ENCODE measurements around the gene KLK7. TPM values are rescaled to one million over a fixed set of nuclear protein-coding genes. Genes with fewer than 3 reads are reported as not detected.

Gene KLK7
- total RNA-seq, 1 experiment from 2014 or later = 0.66 TPM

DNA sequence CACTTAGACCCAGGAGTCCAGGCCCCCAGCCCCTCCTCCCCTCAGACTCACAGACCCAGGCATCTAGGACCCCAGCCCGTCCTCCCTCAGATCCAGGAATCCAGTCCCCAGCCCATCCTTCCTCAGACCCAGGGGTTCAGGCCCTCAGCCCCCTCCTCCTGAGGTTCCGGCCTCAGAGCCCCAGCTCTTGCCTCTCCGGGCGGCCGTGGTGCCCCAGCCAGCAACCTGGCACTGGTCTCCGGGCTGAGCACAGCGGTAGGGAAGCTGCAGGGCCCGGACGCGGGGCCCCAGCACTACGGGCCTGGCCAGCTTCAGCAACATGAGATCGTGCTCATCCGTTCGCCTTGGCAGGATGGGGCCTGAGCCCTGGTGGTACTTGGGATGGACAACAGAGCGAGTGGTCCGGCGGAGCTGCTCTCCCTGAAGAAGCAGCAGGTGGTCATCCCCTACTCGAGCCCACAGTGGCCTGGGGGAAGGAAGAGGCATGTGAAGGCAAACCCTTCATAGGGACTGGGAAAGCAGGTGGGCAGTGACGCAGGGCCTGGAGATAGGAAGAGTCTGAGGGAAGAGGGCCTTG lies 32.1 kb upstream of the KLK7 start:
- Mint-ChIP-seq H3K4me1 (peaks cover 9% of the 10 kb centered on the region), H3K4me3 (peak overlapping the region; percentile 45), H3K9me3 (no peaks in the 10 kb centered on the region), H3K27ac (peak overlapping the region; percentile 28; the same call in 1 of the 2 replicates), H3K36me3 (no peaks in the 10 kb centered on the region), H3K27me3 (ENCODE audit: low read depth) (peaks cover 60% of the 10 kb centered on the region)
- TF ChIP-seq, protein P1, sequence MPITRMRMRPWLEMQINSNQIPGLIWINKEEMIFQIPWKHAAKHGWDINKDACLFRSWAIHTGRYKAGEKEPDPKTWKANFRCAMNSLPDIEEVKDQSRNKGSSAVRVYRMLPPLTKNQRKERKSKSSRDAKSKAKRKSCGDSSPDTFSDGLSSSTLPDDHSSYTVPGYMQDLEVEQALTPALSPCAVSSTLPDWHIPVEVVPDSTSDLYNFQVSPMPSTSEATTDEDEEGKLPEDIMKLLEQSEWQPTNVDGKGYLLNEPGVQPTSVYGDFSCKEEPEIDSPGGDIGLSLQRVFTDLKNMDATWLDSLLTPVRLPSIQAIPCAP (CRISPR knock-in tag; IDR thresholded peaks at IDR 0.05) = no peak
- TF ChIP-seq ESRRA (CRISPR knock-in tag; IDR thresholded peaks at IDR 0.05; ENCODE audit: borderline replicate concordance) = no peak
- no peak for TF ChIP-seq TCF7 (CRISPR knock-in tag; IDR thresholded peaks at IDR 0.05; ENCODE audit: low read depth)
- TF ChIP-seq, protein P2, sequence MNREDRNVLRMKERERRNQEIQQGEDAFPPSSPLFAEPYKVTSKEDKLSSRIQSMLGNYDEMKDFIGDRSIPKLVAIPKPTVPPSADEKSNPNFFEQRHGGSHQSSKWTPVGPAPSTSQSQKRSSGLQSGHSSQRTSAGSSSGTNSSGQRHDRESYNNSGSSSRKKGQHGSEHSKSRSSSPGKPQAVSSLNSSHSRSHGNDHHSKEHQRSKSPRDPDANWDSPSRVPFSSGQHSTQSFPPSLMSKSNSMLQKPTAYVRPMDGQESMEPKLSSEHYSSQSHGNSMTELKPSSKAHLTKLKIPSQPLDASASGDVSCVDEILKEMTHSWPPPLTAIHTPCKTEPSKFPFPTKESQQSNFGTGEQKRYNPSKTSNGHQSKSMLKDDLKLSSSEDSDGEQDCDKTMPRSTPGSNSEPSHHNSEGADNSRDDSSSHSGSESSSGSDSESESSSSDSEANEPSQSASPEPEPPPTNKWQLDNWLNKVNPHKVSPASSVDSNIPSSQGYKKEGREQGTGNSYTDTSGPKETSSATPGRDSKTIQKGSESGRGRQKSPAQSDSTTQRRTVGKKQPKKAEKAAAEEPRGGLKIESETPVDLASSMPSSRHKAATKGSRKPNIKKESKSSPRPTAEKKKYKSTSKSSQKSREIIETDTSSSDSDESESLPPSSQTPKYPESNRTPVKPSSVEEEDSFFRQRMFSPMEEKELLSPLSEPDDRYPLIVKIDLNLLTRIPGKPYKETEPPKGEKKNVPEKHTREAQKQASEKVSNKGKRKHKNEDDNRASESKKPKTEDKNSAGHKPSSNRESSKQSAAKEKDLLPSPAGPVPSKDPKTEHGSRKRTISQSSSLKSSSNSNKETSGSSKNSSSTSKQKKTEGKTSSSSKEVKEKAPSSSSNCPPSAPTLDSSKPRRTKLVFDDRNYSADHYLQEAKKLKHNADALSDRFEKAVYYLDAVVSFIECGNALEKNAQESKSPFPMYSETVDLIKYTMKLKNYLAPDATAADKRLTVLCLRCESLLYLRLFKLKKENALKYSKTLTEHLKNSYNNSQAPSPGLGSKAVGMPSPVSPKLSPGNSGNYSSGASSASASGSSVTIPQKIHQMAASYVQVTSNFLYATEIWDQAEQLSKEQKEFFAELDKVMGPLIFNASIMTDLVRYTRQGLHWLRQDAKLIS (CRISPR knock-in tag; IDR thresholded peaks at IDR 0.05; ENCODE audit: borderline replicate concordance) = no peak
- TF ChIP-seq TP53 (CRISPR knock-in tag; IDR thresholded peaks at IDR 0.05) = no peak
- no peak for TF ChIP-seq ZNF423 (CRISPR knock-in tag; IDR thresholded peaks at IDR 0.05)
- TF ChIP-seq, protein P3, sequence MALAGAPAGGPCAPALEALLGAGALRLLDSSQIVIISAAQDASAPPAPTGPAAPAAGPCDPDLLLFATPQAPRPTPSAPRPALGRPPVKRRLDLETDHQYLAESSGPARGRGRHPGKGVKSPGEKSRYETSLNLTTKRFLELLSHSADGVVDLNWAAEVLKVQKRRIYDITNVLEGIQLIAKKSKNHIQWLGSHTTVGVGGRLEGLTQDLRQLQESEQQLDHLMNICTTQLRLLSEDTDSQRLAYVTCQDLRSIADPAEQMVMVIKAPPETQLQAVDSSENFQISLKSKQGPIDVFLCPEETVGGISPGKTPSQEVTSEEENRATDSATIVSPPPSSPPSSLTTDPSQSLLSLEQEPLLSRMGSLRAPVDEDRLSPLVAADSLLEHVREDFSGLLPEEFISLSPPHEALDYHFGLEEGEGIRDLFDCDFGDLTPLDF (CRISPR knock-in tag; IDR thresholded peaks at IDR 0.05) = no peak
- TF ChIP-seq, protein P4, sequence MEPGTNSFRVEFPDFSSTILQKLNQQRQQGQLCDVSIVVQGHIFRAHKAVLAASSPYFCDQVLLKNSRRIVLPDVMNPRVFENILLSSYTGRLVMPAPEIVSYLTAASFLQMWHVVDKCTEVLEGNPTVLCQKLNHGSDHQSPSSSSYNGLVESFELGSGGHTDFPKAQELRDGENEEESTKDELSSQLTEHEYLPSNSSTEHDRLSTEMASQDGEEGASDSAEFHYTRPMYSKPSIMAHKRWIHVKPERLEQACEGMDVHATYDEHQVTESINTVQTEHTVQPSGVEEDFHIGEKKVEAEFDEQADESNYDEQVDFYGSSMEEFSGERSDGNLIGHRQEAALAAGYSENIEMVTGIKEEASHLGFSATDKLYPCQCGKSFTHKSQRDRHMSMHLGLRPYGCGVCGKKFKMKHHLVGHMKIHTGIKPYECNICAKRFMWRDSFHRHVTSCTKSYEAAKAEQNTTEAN (CRISPR knock-in tag; IDR thresholded peaks at IDR 0.05) = no peak
- no peak for TF ChIP-seq ETV6 (CRISPR knock-in tag; IDR thresholded peaks at IDR 0.05)
- TF ChIP-seq, protein P5, sequence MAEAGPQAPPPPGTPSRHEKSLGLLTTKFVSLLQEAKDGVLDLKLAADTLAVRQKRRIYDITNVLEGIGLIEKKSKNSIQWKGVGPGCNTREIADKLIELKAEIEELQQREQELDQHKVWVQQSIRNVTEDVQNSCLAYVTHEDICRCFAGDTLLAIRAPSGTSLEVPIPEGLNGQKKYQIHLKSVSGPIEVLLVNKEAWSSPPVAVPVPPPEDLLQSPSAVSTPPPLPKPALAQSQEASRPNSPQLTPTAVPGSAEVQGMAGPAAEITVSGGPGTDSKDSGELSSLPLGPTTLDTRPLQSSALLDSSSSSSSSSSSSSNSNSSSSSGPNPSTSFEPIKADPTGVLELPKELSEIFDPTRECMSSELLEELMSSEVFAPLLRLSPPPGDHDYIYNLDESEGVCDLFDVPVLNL (CRISPR knock-in tag; IDR thresholded peaks at IDR 0.05; ENCODE audit: borderline replicate concordance, low read depth) = no peak
- TF ChIP-seq, protein P6, sequence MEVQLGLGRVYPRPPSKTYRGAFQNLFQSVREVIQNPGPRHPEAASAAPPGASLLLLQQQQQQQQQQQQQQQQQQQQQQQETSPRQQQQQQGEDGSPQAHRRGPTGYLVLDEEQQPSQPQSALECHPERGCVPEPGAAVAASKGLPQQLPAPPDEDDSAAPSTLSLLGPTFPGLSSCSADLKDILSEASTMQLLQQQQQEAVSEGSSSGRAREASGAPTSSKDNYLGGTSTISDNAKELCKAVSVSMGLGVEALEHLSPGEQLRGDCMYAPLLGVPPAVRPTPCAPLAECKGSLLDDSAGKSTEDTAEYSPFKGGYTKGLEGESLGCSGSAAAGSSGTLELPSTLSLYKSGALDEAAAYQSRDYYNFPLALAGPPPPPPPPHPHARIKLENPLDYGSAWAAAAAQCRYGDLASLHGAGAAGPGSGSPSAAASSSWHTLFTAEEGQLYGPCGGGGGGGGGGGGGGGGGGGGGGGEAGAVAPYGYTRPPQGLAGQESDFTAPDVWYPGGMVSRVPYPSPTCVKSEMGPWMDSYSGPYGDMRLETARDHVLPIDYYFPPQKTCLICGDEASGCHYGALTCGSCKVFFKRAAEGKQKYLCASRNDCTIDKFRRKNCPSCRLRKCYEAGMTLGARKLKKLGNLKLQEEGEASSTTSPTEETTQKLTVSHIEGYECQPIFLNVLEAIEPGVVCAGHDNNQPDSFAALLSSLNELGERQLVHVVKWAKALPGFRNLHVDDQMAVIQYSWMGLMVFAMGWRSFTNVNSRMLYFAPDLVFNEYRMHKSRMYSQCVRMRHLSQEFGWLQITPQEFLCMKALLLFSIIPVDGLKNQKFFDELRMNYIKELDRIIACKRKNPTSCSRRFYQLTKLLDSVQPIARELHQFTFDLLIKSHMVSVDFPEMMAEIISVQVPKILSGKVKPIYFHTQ (CRISPR knock-in tag; IDR thresholded peaks at IDR 0.05) = no peak
- ATAC-seq (no peak), DNase-seq (ENCODE audit: low spot score) (no peak)
- ChIA-PET POLR2A (interaction anchor here (0.6 kb wide), 1 partner anchor 460 kb away, joined by 3 read pairs; no protein-coding TSS in a partner anchor), CTCF (interaction anchor here (0.9 to 8.5 kb wide), 8 partner anchors 14 to 324 kb away, joined by 3 to 347 read pairs (median 30); partner anchors contain the start of gene KLK8)

DNA sequence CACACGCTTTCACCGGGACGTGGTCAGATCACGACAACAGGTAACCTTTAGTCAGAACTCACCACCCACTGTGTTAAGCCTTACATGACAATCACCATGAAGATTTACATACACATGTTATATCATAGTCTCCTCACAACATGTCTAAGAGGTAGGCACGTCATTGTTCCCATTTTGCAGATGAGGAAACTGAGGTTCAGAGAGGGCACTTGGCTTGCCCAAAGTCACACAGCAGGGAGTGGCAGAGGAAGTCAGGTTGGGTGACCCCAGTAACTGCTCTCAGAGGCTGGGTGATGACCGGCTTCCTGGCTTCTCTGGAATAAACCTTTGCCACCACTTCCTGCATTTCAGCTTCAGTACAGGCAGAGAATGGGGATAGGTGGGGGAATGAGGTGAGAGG lies 30.5 kb upstream of the KLK7 start:
- Mint-ChIP-seq H3K27ac (no peak overlapping the region), H3K36me3 (no peaks in the 10 kb centered on the region), H3K9me3 (no peaks in the 10 kb centered on the region), H3K27me3 (ENCODE audit: low read depth) (peaks cover 59% of the 10 kb centered on the region), H3K4me3 (no peak overlapping the region), H3K4me1 (peaks cover 4% of the 10 kb centered on the region)
- DNase-seq (ENCODE audit: low spot score) = no peak
- ATAC-seq = no peak
- POLR2A ChIA-PET = no interaction called here
- CTCF ChIA-PET = interaction anchor here (1.2 to 2.2 kb wide), 3 partner anchors 30 to 92 kb away, joined by 3 to 6 read pairs (median 4); partner anchors contain the start of gene KLK7
- TF ChIP-seq RELA (CRISPR knock-in tag; IDR thresholded peaks at IDR 0.05; ENCODE audit: borderline replicate concordance) (no peak), NR1H2 (CRISPR knock-in tag; IDR thresholded peaks at IDR 0.05) (no peak), NFYB (CRISPR knock-in tag; conservative IDR thresholded peaks at IDR 0.05; ENCODE audit: low read depth) (no peak), JAZF1 (CRISPR knock-in tag; IDR thresholded peaks at IDR 0.05) (no peak), ATF1 (CRISPR knock-in tag; IDR thresholded peaks at IDR 0.05) (no peak), TEAD1 (CRISPR knock-in tag; IDR thresholded peaks at IDR 0.05) (no peak)
- TF ChIP-seq, protein P7, sequence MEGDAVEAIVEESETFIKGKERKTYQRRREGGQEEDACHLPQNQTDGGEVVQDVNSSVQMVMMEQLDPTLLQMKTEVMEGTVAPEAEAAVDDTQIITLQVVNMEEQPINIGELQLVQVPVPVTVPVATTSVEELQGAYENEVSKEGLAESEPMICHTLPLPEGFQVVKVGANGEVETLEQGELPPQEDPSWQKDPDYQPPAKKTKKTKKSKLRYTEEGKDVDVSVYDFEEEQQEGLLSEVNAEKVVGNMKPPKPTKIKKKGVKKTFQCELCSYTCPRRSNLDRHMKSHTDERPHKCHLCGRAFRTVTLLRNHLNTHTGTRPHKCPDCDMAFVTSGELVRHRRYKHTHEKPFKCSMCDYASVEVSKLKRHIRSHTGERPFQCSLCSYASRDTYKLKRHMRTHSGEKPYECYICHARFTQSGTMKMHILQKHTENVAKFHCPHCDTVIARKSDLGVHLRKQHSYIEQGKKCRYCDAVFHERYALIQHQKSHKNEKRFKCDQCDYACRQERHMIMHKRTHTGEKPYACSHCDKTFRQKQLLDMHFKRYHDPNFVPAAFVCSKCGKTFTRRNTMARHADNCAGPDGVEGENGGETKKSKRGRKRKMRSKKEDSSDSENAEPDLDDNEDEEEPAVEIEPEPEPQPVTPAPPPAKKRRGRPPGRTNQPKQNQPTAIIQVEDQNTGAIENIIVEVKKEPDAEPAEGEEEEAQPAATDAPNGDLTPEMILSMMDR (IDR thresholded peaks at IDR 0.05) = no peak
- TF ChIP-seq, protein P8, sequence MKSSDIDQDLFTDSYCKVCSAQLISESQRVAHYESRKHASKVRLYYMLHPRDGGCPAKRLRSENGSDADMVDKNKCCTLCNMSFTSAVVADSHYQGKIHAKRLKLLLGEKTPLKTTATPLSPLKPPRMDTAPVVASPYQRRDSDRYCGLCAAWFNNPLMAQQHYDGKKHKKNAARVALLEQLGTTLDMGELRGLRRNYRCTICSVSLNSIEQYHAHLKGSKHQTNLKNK (CRISPR knock-in tag; IDR thresholded peaks at IDR 0.05) = no peak
- TF ChIP-seq, protein P9, sequence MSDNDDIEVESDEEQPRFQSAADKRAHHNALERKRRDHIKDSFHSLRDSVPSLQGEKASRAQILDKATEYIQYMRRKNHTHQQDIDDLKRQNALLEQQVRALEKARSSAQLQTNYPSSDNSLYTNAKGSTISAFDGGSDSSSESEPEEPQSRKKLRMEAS (CRISPR knock-in tag; IDR thresholded peaks at IDR 0.05) = no peak

All from WTC11 (cell line).